Bladder microvascular endothelial cell (primary cell): ENCODE data around the gene GAS2. TPM values are rescaled to one million over a fixed set of nuclear protein-coding genes. Genes with fewer than 3 reads are reported as not detected.

Experiments
- total RNA-seq: library from RNA; depleted of rRNA; stranded (reverse); fragments of >200 nt; gene quantifications from 2 replicates; pipeline ENCODE4 v1.2.3, GENCODE V29; 2014

Gene GAS2
- total RNA-seq: 0.97 and 1.8 TPM in 2 replicates

DNA sequence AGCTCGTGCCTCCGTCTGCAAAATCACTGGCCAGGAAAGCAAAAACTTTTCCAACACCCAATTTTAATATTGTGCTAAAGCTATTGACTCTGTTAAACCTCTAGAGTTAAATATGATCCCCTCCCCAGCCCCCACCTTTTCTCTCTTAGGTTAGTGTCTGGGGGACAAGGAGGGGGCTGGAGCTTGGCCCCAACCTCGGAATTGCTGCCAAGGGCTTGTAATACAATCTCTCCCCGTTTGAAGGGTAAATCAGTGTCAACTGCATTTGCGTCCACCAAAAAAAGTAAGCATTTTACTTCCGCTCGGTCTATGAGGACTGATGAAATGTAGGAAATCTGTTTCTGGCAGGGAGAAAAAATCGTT is at the start of gene GAS2:
Gene GAS2, plus strand, starts transcription at position 287 of the 363 bp plus-strand sequence. CDS start 8,259 bp downstream, outside the sequence.

GRCh38 chr11:22625448-22626287 is 40.7 kb upstream of the GAS2 start, which contains the start of gene FANCF:
Gene FANCF (minus strand): TSS chr11:22625823. CDS start chr11:22625810, 13 bp downstream.

GRCh38 chr11:22829231-22830081 is 163.0 kb downstream of the GAS2 start, which contains the start of gene SVIP:
Gene SVIP (minus strand): TSS chr11:22829801. CDS start chr11:22829748, 53 bp downstream.

DNA sequence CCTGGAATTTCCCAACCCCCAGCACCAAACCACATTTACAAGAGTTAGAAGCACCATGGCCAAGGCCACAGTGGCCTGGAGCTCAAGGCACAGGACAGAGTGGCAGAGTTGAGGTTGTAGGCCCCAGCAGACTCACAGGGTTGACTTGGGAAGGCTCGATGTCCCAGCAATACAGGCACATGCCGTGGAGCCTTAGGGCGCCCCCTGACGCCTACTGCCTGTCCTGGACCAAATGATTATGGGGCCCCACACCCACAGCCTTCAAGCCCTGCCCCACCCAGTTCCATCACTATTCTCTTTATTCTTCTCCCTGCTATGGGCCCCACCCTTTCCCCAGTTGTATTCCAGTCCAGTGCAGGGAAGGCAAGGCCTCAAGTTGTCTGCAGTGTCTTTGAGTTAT is 193.8 kb downstream of the GAS2 start, which contains the start of gene CCDC179:
Gene CCDC179, minus strand, starts transcription at position 234 of the 400 bp plus-strand sequence. Its CDS starts 53 bp downstream, at position 181.

Other genes with a start within 250 kb of the GAS2 start
- gene FANCF, start 40.8 kb upstream of the GAS2 start, total RNA-seq: 7.2 and 7.3 TPM in 2 replicates
- gene SVIP, start 163.2 kb downstream of the GAS2 start, total RNA-seq: 10.0 and 16.5 TPM in 2 replicates
- not detected in 2 replicates for gene CCDC179, start 193.9 kb downstream of the GAS2 start, total RNA-seq